ENCODE data around the gene OPA1.

GRCh38 chr3:193742628-193743027 lies 149.6 kb downstream of the OPA1 start:
- TF ChIP-seq POLR2A (IDR thresholded peaks at IDR 0.05) (no peak), CTCF (IDR thresholded peaks at IDR 0.05) (no peak), EP300 (IDR thresholded peaks at IDR 0.05) (no peak), POLR2AphosphoS5 (IDR thresholded peaks at IDR 0.05) (no peak)

All from stomach (tissue), 4 donors.